Smooth muscle cell of the coronary artery (primary cell): ENCODE results near the gene PLGLB2. TPM values are rescaled to one million over a fixed set of nuclear protein-coding genes. Genes with fewer than 3 reads are reported as not detected.

ENCODE experiments used
- total RNA-seq: library from RNA; depleted of rRNA; stranded (reverse); fragments of >200 nt; gene quantifications from 2 replicates; pipeline ENCODE4 v1.2.3, GENCODE V29; 2014; ENCODE audit warnings: low replicate concordance

Gene PLGLB2
- total RNA-seq: 0.23 and 0.60 TPM in 2 replicates

GRCh38 chr2:87747791-87748190 is at the start of gene PLGLB2:
Gene PLGLB2 (plus strand): TSS chr2:87748087. CDS start chr2:87748154, 67 bp downstream.

Other genes starting within 250 kb of the PLGLB2 start
- 2.1 and 3.8 TPM in 2 replicates for gene RGPD2, start 77.7 kb downstream of the PLGLB2 start, total RNA-seq